Brain microvascular endothelial cell (primary cell): ENCODE data around the gene TFDP3.

Experiments used
- DNase-seq: peaks from one replicate; pipeline ENCODE4 v3.0.0-alpha.2; 2020
- H3K27ac ChIP-seq: fragments of 250-450 bp; sonication (Bioruptor Pico); 2 replicates; pipeline ENCODE4 v1.5.1; 2020; ENCODE audit warnings: mild to moderate bottlenecking, moderate library complexity
- H3K27me3 ChIP-seq: fragments of 250-450 bp; sonication (Bioruptor Pico); replicated peaks from 2 replicates; pipeline ENCODE4 v1.5.1; 2020; ENCODE audit warnings: mild to moderate bottlenecking
- H3K36me3 ChIP-seq: fragments of 250-450 bp; sonication (Bioruptor Pico); replicated peaks from 2 replicates; pipeline ENCODE4 v1.5.1; 2020; ENCODE audit warnings: mild to moderate bottlenecking
- H3K4me3 ChIP-seq: 2 replicates; pipeline ENCODE4 v1.5.1; 2011; ENCODE audit warnings: low read depth, mild to moderate bottlenecking, control low read depth, low read length, moderate library complexity
- in situ Hi-C: cut with HindIII; loops from 2 replicates; pipeline ENCODE4 v1.10.0; 2017; ENCODE audit warnings: low sequenced_read_pairs, low pct_ligation_motif_present
- TF ChIP-seq, protein P1 (sequence below): IDR thresholded peaks from 2 replicates; pipeline ENCODE4 v1.5.1; 2011; ENCODE audit warnings: low read depth, mild to moderate bottlenecking, moderate library complexity, low read length, control low read depth, inconsistent platforms; ENCODE audit errors: missing control alignments

Gene TFDP3

DNA sequence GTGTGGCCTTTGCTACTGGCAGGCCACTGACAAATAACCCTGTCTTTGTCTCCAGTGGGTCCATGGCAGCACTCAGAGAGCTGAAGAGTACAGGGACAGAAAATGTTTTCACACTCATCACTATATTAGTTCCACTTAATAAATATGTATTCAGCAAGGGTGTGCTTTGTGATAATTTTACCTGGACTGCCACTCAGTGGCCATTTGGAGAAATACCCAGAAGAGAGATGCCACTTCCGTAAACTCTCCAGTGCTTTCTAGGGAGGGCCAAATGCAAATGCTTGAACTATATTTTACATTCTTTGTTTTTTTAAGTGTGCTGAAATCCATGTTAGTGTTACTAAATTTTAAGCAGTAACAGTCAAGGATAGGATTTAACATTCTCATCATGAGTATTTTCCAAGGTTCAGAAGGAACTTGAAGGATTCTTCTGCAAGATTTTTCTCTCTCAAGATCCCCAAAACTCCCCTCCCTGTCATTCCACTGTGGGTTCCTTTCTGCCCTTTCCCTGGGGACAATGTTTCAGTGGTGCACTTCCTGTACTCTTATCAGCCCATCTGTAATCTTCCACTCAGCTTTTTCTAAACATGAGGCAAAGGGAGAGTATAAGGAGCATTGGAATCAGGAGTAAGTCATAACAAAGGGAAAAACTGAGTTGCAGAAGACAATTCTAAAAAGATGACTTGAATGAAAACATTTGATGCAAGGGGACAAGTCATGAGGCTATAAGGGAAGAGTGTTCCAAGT, 46.0 kb downstream of the TFDP3 start:
- peak; percentile 10 for DNase-seq
- in situ Hi-C loops, result no loop called here
- Histone ChIP-seq H3K27me3 (no peaks in the 10 kb centered on the region), H3K27ac (no peak overlapping the region), H3K4me3 (no peak overlapping the region), H3K36me3 (no peaks in the 10 kb centered on the region)
- TF ChIP-seq, protein P1, sequence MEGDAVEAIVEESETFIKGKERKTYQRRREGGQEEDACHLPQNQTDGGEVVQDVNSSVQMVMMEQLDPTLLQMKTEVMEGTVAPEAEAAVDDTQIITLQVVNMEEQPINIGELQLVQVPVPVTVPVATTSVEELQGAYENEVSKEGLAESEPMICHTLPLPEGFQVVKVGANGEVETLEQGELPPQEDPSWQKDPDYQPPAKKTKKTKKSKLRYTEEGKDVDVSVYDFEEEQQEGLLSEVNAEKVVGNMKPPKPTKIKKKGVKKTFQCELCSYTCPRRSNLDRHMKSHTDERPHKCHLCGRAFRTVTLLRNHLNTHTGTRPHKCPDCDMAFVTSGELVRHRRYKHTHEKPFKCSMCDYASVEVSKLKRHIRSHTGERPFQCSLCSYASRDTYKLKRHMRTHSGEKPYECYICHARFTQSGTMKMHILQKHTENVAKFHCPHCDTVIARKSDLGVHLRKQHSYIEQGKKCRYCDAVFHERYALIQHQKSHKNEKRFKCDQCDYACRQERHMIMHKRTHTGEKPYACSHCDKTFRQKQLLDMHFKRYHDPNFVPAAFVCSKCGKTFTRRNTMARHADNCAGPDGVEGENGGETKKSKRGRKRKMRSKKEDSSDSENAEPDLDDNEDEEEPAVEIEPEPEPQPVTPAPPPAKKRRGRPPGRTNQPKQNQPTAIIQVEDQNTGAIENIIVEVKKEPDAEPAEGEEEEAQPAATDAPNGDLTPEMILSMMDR, result peak; percentile 54
